GM21367 (cell line): ENCODE results near the gene BCDIN3D.
"Not testable (repeated sequence)": the region's sequence is repeated elsewhere in the genome, so short reads cannot be mapped to it uniquely, and the experiment has no call there.

Source experiments
- ATAC-seq: cut with Tn5 transposase; IDR thresholded peaks from one replicate; pipeline ENCODE4 v1.9.1; 2021; ENCODE audit not compliant: unreplicated experiment

The BCDIN3D gene

DNA sequence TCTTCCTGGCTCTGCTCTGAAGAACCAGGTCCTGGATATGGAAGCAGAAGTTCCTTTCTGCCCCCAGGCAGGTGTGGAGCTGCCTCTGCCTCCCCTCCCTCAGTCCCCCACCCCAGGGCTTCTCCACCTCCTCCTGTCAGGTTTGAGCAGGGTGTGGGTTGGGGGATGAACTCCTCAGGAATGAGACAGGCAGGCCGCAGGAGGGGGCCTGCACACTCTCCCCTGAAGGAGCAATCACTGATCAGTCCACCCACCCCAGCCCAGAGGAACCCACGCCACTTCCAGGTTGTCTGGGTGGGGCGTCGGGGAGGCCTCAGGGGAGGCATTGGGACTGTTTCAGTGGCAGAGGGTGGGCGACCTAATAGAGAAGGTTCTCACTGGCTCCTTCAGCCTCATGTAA lies 34.2 kb upstream of the BCDIN3D start:
- no peak for ATAC-seq

DNA sequence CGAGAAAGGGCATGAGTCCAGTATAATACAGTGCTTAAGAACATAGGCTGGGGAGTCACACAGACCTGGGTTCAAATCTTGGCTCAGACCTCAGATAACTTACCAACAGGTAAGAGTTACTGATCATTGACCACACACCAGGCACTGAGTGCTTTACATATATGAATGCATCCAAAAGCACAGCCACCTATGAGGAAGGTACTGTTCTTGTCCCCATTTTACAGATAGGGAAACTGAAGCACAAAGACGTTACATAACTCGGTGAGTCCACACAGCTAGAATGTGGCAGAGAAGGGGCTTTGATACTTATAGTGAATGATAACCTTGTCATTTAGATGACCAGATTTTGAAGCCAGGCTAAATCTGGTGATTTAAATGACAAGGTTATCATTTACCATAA lies 33.2 kb upstream of the BCDIN3D start:
- no peak for ATAC-seq

- no peak for ATAC-seq
Measured at GRCh38 chr12:49875115-49875720, 32.3 kb upstream of the BCDIN3D start.

GRCh38 chr12:49874142-49874897 lies 31.4 kb upstream of the BCDIN3D start:
- no peak for ATAC-seq

GRCh38 chr12:49873361-49873934 lies 30.5 kb upstream of the BCDIN3D start:
- ATAC-seq = no peak

DNA sequence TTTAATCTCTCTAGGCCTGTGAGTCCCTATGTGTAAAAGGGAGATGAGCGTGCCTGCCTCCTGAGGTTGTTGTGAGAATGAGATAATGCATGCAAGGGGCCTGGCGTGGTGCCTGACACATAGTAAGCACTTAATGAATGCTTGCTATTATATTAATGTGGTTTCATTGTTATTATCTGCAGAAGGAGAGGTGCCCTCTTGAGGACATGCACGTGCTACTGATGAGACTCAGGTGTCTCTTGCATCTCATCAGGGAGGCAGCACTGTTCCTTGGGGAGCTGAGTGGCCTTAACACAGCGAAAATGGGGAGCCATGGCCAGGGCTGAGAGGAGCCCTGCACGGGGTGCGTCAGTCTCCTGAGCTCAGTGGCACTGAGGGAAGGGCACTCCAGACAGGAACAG lies 29.9 kb upstream of the BCDIN3D start:
- ATAC-seq = no peak

DNA sequence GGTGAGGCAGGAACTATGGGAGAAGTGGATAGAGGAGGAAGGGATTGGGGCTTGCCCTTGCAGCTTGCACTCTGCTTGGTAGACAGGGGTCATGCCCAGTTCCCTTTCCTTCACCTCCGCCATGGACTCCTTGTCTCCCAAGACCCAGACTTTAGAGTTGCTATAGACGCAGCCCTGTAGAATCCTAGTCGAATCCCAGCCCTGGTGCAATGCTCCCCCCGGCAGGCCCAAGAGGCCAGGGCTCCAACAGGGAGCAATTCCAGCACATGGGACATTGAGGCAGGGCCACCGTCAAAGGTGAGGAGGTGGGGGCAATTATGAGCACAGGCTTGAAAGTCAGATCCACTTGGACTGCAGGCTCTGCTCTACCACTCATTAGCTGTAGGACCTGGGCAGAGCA lies 29.5 kb upstream of the BCDIN3D start:
- no peak for ATAC-seq

DNA sequence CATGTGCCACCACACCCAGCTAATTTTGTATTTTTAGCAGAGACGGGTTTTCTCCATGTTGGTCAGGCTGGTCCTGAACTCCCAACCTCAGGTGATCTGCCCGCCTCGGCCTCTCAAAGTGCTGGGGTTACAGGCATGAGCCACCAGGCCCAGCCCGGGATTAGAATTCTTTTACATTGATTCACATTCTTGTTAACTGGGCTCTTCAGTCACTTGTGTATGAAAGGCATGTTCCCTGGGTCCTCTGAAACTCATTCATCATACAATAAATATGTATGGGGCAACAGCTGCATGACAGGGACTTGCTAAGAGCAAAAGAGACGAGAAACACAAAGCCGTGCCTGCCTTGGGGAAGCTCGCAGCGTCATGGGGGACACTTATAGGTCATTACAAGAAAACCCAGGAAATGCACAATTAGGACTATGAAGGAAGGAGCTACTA lies 28.9 kb upstream of the BCDIN3D start:
- not testable (repeated sequence) for ATAC-seq

- no peak for ATAC-seq
Measured at GRCh38 chr12:49871263-49871561, 28.3 kb upstream of the BCDIN3D start.

GRCh38 chr12:49870501-49871262 lies 27.8 kb upstream of the BCDIN3D start:
- ATAC-seq = no peak

DNA sequence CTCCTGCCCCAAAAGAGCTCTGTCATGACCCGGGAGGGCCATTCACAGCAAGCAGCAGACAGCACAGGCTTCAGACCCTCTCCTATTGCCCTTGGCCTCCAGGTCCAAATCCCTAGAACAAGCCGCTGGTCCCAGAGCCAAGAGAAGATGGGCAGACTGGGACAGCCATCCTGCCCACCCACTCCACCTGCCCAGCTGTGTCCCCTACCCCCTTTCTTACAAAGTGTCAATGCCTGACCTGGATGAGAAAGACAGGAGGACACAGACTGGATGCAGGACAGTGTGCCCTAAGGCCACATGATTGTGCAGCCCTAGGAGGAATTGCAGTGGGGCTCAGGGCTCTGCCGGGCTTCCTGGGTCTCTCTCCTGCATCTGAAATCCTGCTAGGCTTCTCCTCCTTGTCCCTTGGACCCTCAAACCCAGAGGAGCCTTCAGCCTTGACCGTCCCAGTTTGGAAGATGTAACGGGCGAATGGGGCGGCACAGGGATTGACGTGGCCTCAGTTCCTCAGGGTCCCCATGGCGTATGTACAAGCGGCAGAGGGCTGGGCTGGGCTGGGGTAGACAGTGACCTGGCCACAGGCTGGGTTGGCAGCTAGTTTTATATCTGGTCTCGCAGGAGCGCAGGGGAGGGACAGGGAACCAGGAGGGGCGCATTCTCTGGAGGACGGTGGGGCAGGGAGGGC lies 27.1 kb upstream of the BCDIN3D start:
- ATAC-seq = no peak

DNA sequence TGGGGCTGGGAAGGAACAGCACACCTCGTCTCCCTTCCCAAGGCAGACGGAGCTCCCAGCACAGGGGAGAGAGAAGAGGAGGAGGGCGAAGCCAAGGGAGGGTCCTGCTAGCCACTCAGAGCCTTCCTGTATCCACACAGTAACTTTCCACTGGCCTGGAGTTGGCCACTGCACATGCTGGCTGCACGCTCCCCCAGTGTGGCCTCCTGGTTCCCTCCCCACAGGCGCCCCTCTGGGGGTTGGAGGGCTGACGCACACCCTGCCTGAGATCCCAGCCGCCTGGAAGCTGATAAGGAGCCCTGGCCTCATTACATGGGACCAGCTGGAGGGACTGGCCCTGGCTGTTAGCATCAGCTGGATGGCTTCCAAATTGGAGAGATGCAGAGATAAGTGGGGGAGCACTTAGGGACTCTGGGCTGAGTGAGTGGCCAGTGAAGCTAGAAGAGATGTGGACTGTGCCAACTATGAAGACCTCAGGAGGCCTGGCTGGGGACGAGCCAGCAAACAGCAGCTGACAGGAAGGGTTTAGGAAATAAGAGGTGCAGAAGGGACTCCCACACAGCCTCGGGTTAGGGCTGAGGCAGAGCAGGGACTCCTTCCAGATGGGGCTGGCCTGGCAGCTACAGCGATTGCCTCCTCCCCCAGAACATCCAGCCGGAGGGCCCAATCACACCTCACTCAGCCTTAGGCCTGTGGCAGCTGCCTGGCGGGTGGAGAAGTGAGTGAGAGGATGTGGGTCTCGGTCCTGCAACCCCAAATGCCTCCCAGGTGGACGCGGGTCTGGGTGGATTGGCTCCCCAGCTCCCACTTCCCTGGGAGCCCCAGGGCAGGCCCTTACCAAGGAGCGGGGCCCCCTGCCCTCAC lies 26.3 kb upstream of the BCDIN3D start:
- no peak for ATAC-seq

DNA sequence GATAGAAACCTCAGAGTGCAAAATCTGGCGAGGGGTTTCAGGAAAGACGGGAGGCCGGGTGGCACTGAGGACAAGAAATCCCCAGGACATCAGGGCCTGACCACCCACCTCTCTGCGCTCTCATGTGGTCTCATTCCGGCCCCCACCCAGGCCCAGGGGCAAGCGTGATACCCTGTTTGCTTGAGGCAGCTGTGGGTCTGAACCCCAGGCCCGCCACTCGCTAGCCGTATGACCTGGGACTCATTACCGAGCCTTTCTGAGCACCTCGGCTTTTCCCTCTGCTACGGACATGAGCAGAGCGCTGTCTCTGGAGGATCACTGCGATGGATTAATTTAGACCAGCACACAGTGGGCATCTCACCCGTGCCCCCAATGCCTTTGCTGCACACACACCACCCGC lies 25.5 kb upstream of the BCDIN3D start:
- no peak for ATAC-seq

- ATAC-seq = no peak
Measured at GRCh38 chr12:49867570-49868341, 24.9 kb upstream of the BCDIN3D start.

DNA sequence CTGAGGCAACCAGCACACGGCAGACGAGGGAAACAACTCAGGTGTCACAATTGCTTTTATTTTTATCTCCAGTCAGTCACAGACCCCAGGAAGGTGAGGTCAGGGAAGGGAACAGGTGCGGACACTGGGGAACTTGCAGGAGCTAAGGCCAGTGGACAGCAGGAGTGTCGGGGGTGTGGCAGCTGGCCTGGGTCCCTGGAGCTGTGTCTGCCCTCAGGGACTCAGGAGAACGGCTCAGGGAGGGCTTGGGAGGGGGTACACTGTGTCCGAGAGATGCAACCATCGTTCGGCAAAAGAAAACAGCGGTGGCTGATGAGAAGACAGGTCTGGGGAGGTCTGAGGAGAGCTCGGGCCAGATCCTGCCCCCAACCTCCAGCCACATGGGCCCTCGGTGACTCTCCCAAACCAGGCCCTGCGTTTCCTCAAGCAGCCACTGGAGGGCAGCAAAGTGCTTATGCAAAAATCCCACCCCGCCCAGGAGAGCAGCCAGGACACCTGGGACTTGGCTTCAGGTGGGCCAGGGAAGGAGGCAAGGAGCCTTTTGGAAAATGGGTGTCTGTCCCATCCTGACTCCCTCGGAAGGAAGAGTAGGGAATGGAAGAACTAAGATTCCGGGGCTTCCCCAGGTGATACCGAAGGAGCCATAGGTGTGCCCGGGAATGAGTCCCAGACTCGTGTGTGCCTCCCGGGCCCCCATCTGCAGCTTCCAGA lies 24.1 kb upstream of the BCDIN3D start:
- ATAC-seq = no peak

DNA sequence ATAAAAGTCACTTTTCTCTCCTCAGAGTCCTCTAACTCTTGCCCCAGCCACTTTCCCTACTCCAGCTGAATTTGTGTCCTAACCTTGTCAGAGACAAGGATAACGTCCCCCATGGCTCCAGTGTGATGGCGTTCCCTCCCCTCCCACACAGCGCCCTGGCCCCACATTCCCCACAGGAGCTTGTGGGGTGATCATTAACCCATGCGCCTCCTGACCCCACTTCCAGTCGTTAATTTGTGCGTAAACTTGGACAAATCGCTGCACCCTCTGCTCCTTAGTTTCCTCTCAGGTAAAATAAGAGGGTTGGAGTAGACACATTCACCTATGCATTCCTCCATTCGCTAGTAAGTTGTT lies 22.9 kb upstream of the BCDIN3D start:
- no peak for ATAC-seq

DNA sequence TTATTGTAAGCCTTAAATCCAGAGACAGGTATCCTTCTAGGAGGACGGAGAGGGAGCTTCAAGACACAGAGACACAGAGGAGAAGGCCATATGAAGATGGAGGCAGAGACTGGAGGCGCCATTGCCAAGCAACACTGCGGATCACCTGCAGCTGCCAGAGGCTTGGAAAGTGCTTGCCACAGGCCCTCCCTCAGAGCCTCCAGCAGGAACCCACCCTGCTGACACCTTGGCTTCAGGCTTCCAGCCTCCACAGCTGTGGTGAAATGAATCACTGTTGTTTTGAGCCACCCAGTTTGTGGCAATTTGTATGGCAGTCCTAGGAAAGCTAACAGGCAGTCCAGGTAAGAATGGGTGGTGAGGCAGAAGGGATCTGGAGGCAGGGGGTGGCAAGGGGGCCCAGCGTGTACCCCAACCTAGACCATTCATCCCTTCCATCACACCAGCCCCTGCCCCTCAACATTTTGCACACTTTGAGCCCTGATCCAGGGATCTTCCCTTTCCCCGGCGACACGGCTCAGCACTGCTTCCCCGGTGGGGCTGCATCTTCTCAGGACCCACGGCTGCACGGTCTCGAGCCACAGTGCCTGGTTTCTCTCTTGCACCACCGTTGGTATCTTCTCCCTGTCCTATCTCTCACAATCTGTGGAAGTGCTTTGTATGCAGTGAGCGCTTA lies 22.3 kb upstream of the BCDIN3D start:
- no peak for ATAC-seq

- no peak for ATAC-seq
Measured at GRCh38 chr12:49864798-49865090, 21.8 kb upstream of the BCDIN3D start.
